HCT116 (cell line): ENCODE data around the gene CBX5.

Experiments
- CEBPB ChIP-seq: IDR thresholded peaks from 2 replicates; pipeline ENCODE4 v1.6.1; 2012; ENCODE audit warnings: low read depth
- EZH2phosphoT487 ChIP-seq: fragments of 200-600 bp; IDR thresholded peaks from 2 replicates; pipeline ENCODE4 v1.6.1; 2018; ENCODE audit warnings: antibody characterized with exemption, borderline replicate concordance
- POLR2A ChIP-seq: IDR thresholded peaks from 2 replicates; pipeline ENCODE4 v1.7.0; 2011; ENCODE audit warnings: borderline replicate concordance; ENCODE audit not compliant: insufficient read depth, insufficient read length; ENCODE audit errors: extremely low read depth
- POLR2AphosphoS5 ChIP-seq: IDR thresholded peaks from 2 replicates; pipeline ENCODE4 v1.6.1; 2011; ENCODE audit warnings: mild to moderate bottlenecking, low read depth, low read length, moderate library complexity
- RAD21 ChIP-seq: IDR thresholded peaks from 2 replicates; pipeline ENCODE4 v1.6.1; 2012; ENCODE audit warnings: low read depth, mild to moderate bottlenecking
- SIN3A ChIP-seq: IDR thresholded peaks from 2 replicates; pipeline ENCODE4 v1.6.1; 2012; ENCODE audit warnings: low read depth
- YY1 ChIP-seq: IDR thresholded peaks from 2 replicates; pipeline ENCODE4 v1.6.1; 2011; ENCODE audit warnings: low read length, low read depth, moderate library complexity, mild to moderate bottlenecking; ENCODE audit not compliant: insufficient replicate concordance; ENCODE audit errors: extremely low read depth
- ZNF274 ChIP-seq: fragments of 200-500 bp; sonication (Bioruptor generic); IDR thresholded peaks from 2 replicates; pipeline ENCODE4 v1.6.1; 2014; ENCODE audit warnings: mild to moderate bottlenecking, low read depth, low read length, inconsistent platforms
- TF ChIP-seq, protein P1 (sequence below), 3 experiments: fragments of 200-600 bp in 1 of 3; sonication (generic) in 1 of 3; IDR thresholded peaks in 2 of 3; conservative IDR thresholded peaks in 1 of 3; 2 replicates each; pipeline ENCODE4 v1.5.1; 2012 to 2017; ENCODE audit warnings: low read depth in 2 of 3, low read length in 2 of 3, antibody characterized with exemption in 1 of 3, borderline replicate concordance in 1 of 3, control low read depth in 1 of 3, mild to moderate bottlenecking in 1 of 3, mixed read lengths in 1 of 3, mixed run types in 1 of 3, moderate library complexity in 1 of 3; ENCODE audit not compliant: insufficient read depth in 1 of 3
- TF ChIP-seq, protein P2 (sequence below): IDR thresholded peaks from 2 replicates; pipeline ENCODE4 v1.6.1; 2012; ENCODE audit warnings: low read depth

DNA sequence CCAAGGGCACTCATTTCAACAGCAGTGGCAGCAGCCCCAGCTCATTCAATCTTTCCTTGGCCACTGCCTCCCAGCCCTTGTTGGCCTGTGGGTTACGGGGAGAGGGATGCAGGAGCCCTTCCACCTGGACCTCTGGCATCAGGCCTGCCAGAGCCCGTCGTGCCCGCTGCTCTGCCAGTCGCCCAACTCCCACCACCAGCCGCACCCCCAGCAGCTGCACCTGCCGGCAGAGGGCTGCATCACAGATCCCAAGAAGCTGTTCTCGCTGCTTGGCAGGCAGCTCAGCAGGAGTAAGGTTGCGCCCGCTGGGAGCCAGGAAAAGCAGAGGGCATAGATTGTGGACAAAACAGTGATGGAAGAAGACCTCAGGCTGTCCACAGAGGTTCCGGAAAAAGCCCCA is 97.8 kb downstream of the CBX5 start:
- TF ChIP-seq, protein P1, sequence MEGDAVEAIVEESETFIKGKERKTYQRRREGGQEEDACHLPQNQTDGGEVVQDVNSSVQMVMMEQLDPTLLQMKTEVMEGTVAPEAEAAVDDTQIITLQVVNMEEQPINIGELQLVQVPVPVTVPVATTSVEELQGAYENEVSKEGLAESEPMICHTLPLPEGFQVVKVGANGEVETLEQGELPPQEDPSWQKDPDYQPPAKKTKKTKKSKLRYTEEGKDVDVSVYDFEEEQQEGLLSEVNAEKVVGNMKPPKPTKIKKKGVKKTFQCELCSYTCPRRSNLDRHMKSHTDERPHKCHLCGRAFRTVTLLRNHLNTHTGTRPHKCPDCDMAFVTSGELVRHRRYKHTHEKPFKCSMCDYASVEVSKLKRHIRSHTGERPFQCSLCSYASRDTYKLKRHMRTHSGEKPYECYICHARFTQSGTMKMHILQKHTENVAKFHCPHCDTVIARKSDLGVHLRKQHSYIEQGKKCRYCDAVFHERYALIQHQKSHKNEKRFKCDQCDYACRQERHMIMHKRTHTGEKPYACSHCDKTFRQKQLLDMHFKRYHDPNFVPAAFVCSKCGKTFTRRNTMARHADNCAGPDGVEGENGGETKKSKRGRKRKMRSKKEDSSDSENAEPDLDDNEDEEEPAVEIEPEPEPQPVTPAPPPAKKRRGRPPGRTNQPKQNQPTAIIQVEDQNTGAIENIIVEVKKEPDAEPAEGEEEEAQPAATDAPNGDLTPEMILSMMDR (IDR thresholded peaks at IDR 0.05 in 2 of 3, conservative IDR thresholded peaks at IDR 0.05 in 1 of 3; ENCODE audit: borderline replicate concordance in 1 of 3, insufficient read depth in 1 of 3, low read depth in 2 of 3, low read length in 2 of 3): no peak
- TF ChIP-seq POLR2AphosphoS5 (no peak), POLR2A (no peak), ZNF274 (no peak), CEBPB (no peak), RAD21 (no peak), SIN3A (no peak), YY1 (no peak), EZH2phosphoT487 (no peak)
- TF ChIP-seq, protein P2, sequence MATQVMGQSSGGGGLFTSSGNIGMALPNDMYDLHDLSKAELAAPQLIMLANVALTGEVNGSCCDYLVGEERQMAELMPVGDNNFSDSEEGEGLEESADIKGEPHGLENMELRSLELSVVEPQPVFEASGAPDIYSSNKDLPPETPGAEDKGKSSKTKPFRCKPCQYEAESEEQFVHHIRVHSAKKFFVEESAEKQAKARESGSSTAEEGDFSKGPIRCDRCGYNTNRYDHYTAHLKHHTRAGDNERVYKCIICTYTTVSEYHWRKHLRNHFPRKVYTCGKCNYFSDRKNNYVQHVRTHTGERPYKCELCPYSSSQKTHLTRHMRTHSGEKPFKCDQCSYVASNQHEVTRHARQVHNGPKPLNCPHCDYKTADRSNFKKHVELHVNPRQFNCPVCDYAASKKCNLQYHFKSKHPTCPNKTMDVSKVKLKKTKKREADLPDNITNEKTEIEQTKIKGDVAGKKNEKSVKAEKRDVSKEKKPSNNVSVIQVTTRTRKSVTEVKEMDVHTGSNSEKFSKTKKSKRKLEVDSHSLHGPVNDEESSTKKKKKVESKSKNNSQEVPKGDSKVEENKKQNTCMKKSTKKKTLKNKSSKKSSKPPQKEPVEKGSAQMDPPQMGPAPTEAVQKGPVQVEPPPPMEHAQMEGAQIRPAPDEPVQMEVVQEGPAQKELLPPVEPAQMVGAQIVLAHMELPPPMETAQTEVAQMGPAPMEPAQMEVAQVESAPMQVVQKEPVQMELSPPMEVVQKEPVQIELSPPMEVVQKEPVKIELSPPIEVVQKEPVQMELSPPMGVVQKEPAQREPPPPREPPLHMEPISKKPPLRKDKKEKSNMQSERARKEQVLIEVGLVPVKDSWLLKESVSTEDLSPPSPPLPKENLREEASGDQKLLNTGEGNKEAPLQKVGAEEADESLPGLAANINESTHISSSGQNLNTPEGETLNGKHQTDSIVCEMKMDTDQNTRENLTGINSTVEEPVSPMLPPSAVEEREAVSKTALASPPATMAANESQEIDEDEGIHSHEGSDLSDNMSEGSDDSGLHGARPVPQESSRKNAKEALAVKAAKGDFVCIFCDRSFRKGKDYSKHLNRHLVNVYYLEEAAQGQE: no peak
